HL-60 (cell line): ENCODE measurements around the gene PGBD5.

Source experiments
- DNase-seq, 2 experiments: peaks; one replicate each; pipeline ENCODE4 v3.0.0-alpha.2; 2010 to 2020; ENCODE audit warnings: low read depth in 1 of 2, low spot score in 1 of 2
- H3K27ac ChIP-seq: fragments of 250-450 bp; sonication (Bioruptor Pico); replicated peaks from 2 replicates; pipeline ENCODE4 v1.5.1; 2020; ENCODE audit warnings: mild to moderate bottlenecking, moderate library complexity
- H3K27me3 ChIP-seq: fragments of 250-450 bp; sonication (Bioruptor Pico); 2 replicates; pipeline ENCODE4 v1.5.1; 2021; ENCODE audit warnings: mild to moderate bottlenecking, moderate library complexity; ENCODE audit not compliant: insufficient read depth, poor library complexity, severe bottlenecking
- H3K4me3 ChIP-seq: replicated peaks from 2 replicates; pipeline ENCODE4 v1.5.1; 2011; ENCODE audit warnings: mild to moderate bottlenecking, control low read depth, low read length; ENCODE audit not compliant: insufficient read depth
- CTCF ChIP-seq: IDR thresholded peaks from one replicate; pipeline ENCODE4 v1.5.1; 2011; ENCODE audit warnings: low read length, control low read depth, inconsistent platforms; ENCODE audit not compliant: insufficient read depth
- GABPA ChIP-seq: IDR thresholded peaks from 2 replicates; pipeline ENCODE4 v1.6.1; 2012; ENCODE audit warnings: low read depth
- POLR2AphosphoS5 ChIP-seq: IDR thresholded peaks from 2 replicates; pipeline ENCODE4 v1.6.1; 2012; ENCODE audit warnings: low read depth
- REST ChIP-seq: IDR thresholded peaks from 2 replicates; pipeline ENCODE4 v1.6.1; 2012; ENCODE audit warnings: low read depth; ENCODE audit not compliant: insufficient replicate concordance
- SPI1 ChIP-seq: IDR thresholded peaks from 2 replicates; pipeline ENCODE4 v1.6.1; 2012; ENCODE audit warnings: low read depth, mild to moderate bottlenecking, borderline replicate concordance

Gene PGBD5

GRCh38 chr1:230339033-230339432, 87.1 kb downstream of the PGBD5 start:
- Histone ChIP-seq H3K27ac (no peak overlapping the region), H3K4me3 (no peak overlapping the region), H3K27me3 (peaks cover 2% of the 10 kb centered on the region)
- DNase-seq: no peak
- TF ChIP-seq REST (no peak), CTCF (no peak), POLR2AphosphoS5 (no peak), GABPA (no peak)

GRCh38 chr1:230337266-230337665, 88.9 kb downstream of the PGBD5 start:
- DNase-seq: no peak
- peaks cover 2% of the 10 kb centered on the region for H3K27me3 ChIP-seq
- TF ChIP-seq POLR2AphosphoS5: no peak
- TF ChIP-seq GABPA: no peak
- TF ChIP-seq SPI1: no peak
- no peak for TF ChIP-seq REST
- TF ChIP-seq CTCF: no peak
- H3K27ac ChIP-seq: no peak overlapping the region
- H3K4me3 ChIP-seq: no peak overlapping the region

- no peak overlapping the region for H3K4me3 ChIP-seq
- no peak for TF ChIP-seq GABPA
- TF ChIP-seq REST: no peak
- no peak for TF ChIP-seq SPI1
- TF ChIP-seq CTCF: no peak
- TF ChIP-seq POLR2AphosphoS5: no peak
Observed at GRCh38 chr1:230335861-230336522, 90.1 kb downstream of the PGBD5 start.

More at GRCh38 chr1:230335861-230336522, 90.1 kb downstream of the PGBD5 start:
- no peak for DNase-seq
- Histone ChIP-seq H3K27ac (no peak overlapping the region), H3K27me3 (no peaks in the 10 kb centered on the region)
